SK-N-SH (cell line): ENCODE data around the gene JAML. TPM values are rescaled to one million over a fixed set of nuclear protein-coding genes. Genes with fewer than 3 reads are reported as not detected.

Source experiments
- CTCF ChIA-PET: fragments of 300-600, 350-600 bp; formaldehyde crosslinking; extraction: SDS; loops from one replicate; lab custom pipeline; 2021; lab: Yijun Ruan, JAX
- POLR2A ChIA-PET: fragments of 350-600 bp; sonication (Branson Sonifier 250); formaldehyde crosslinking; extraction: SDS; loops from one replicate; lab custom pipeline; 2020; ENCODE audit warnings: antibody characterized with exemption, inconsistent platforms; lab: Yijun Ruan, JAX
- DNase-seq: peaks from one replicate; pipeline ENCODE4 v3.0.0; 2012
- H2AFZ ChIP-seq: fragments of 200-600 bp; sonication (generic); 2 replicates; pipeline ENCODE4 v1.8.1; 2016; ENCODE audit warnings: antibody characterized with exemption, mild to moderate bottlenecking, low read depth
- H3F3A ChIP-seq: fragments of 200-600 bp; sonication (generic); replicated peaks from 2 replicates; pipeline ENCODE3; 2016; ENCODE audit warnings: antibody characterized with exemption, mild to moderate bottlenecking; ENCODE audit not compliant: insufficient read depth
- H3K27ac ChIP-seq, 2 experiments: fragments of 200-500 bp in 1 of 2; fragments of 200-600 bp in 1 of 2; sonication (Bioruptor generic) in 1 of 2; sonication (generic), shearing (Covaris generic) in 1 of 2; 2 replicates each; pipeline versions ENCODE4 v1.5.1 to v1.6.1; 2014 to 2016; ENCODE audit warnings: low read depth in 2 of 2, inconsistent platforms in 1 of 2, low read length in 1 of 2, mild to moderate bottlenecking in 1 of 2, mixed read lengths in 1 of 2
- H3K27me3 ChIP-seq: fragments of 200-600 bp; sonication (generic), shearing (Covaris generic); 2 replicates; pipeline ENCODE4 v1.6.1; 2016; ENCODE audit warnings: mixed run types; ENCODE audit not compliant: insufficient read depth
- H3K36me3 ChIP-seq, 2 experiments: fragments of 200-500 bp in 1 of 2; fragments of 200-600 bp in 1 of 2; sonication (Bioruptor generic) in 1 of 2; sonication (generic) in 1 of 2; replicated peaks in 1 of 2; 2 replicates each; pipeline versions ENCODE3 to v1.5.1; 2014 to 2016; ENCODE audit warnings: low read length in 1 of 2, mild to moderate bottlenecking in 1 of 2; ENCODE audit not compliant: insufficient read depth in 2 of 2, control insufficient read depth in 1 of 2
- H3K4me1 ChIP-seq, 2 experiments: fragments of 200-500 bp in 1 of 2; fragments of 200-600 bp in 1 of 2; sonication (Bioruptor generic) in 1 of 2; sonication (generic), shearing (Covaris generic) in 1 of 2; 2 replicates each; pipeline versions ENCODE4 v1.5.1 to v1.6.1; 2014 to 2016; ENCODE audit warnings: low read depth in 1 of 2, low read length in 1 of 2, mixed run types in 1 of 2; ENCODE audit not compliant: insufficient read depth in 2 of 2, control insufficient read depth in 1 of 2
- H3K4me2 ChIP-seq: fragments of 200-600 bp; sonication (generic), shearing (Covaris generic); 2 replicates; pipeline ENCODE4 v1.6.1; 2017; ENCODE audit warnings: mixed run types
- H3K4me3 ChIP-seq, 2 experiments: fragments of 200-500 bp in 1 of 2; fragments of 200-600 bp in 1 of 2; sonication (Bioruptor generic) in 1 of 2; sonication (generic), shearing (Covaris generic) in 1 of 2; 2 replicates each; pipeline versions ENCODE4 v1.5.1 to v1.8.1; 2014 to 2016; ENCODE audit warnings: low read depth in 2 of 2, inconsistent platforms in 1 of 2, low read length in 1 of 2, mild to moderate bottlenecking in 1 of 2, mixed read lengths in 1 of 2, moderate library complexity in 1 of 2
- H3K79me2 ChIP-seq: fragments of 200-600 bp; sonication (generic); 2 replicates; pipeline ENCODE4 v1.8.1; 2017; ENCODE audit warnings: mild to moderate bottlenecking; ENCODE audit not compliant: insufficient read depth
- H3K9ac ChIP-seq: fragments of 200-600 bp; sonication (generic); 2 replicates; pipeline ENCODE4 v1.6.1; 2017; ENCODE audit warnings: mixed run types
- H3K9me2 ChIP-seq: fragments of 200-600 bp; sonication (generic); 2 replicates; pipeline ENCODE4 v1.6.1; 2017; ENCODE audit warnings: mixed run types
- H3K9me3 ChIP-seq: fragments of 200-600 bp; sonication (generic); 2 replicates; pipeline ENCODE4 v1.6.1; 2017; ENCODE audit warnings: mixed run types, mild to moderate bottlenecking, moderate library complexity
- H4K20me1 ChIP-seq: fragments of 200-600 bp; sonication (generic); 2 replicates; pipeline ENCODE4 v1.6.1; 2017; ENCODE audit warnings: mild to moderate bottlenecking, mixed run types; ENCODE audit not compliant: insufficient read depth
- CHD2 ChIP-seq: fragments of 150-350 bp; IDR thresholded peaks from 2 replicates; pipeline ENCODE4 v1.6.1; 2018; ENCODE audit warnings: low read length; ENCODE audit not compliant: partially characterized antibody
- ELF1 ChIP-seq: IDR thresholded peaks from 2 replicates; pipeline ENCODE4 v1.4.0; 2012
- EP300 ChIP-seq, 2 experiments: IDR thresholded peaks; 2 replicates each; pipeline versions ENCODE4 v1.4.0 to v1.6.1; 2012; ENCODE audit warnings: borderline replicate concordance in 1 of 2, low read depth in 1 of 2, low read length in 1 of 2
- EZH2phosphoT487 ChIP-seq: fragments of 200-600 bp; sonication (generic); IDR thresholded peaks from 2 replicates; pipeline ENCODE4 v1.6.1; 2017; ENCODE audit warnings: low read depth, mixed run types, mild to moderate bottlenecking, antibody characterized with exemption, moderate library complexity, borderline replicate concordance
- FOXJ3 ChIP-seq: sonication (generic); formaldehyde crosslinking; IDR thresholded peaks from 2 replicates; pipeline ENCODE4 v1.5.1; 2020; ENCODE audit warnings: mild to moderate bottlenecking, missing genetic modification reagents
- FOXM1 ChIP-seq: IDR thresholded peaks from 2 replicates; pipeline ENCODE4 v1.4.0; 2012; ENCODE audit warnings: low read depth, mild to moderate bottlenecking
- GABPA ChIP-seq: IDR thresholded peaks from 2 replicates; pipeline ENCODE4 v1.4.0; 2012; ENCODE audit warnings: low read depth, mild to moderate bottlenecking
- JUND ChIP-seq: IDR thresholded peaks from 2 replicates; pipeline ENCODE4 v1.4.0; 2012
- MEF2A ChIP-seq: IDR thresholded peaks from 2 replicates; pipeline ENCODE4 v1.4.0; 2012; ENCODE audit warnings: low read depth, borderline replicate concordance
- MXI1 ChIP-seq: IDR thresholded peaks from 2 replicates; pipeline ENCODE4 v1.6.1; 2012; ENCODE audit warnings: mild to moderate bottlenecking, low read depth, low read length, improper control_type of control experiment
- NFIC ChIP-seq: IDR thresholded peaks from 2 replicates; pipeline ENCODE4 v1.4.0; 2012; ENCODE audit warnings: borderline replicate concordance
- PBX3 ChIP-seq: IDR thresholded peaks from 2 replicates; pipeline ENCODE4; 2012
- RCOR1 ChIP-seq: fragments of 150-350 bp; IDR thresholded peaks from 2 replicates; pipeline ENCODE4 v1.6.1; 2017; ENCODE audit warnings: antibody characterized with exemption, low read length
- RXRA ChIP-seq: IDR thresholded peaks from 2 replicates; pipeline ENCODE4 v1.4.0; 2012; ENCODE audit warnings: low read depth, mild to moderate bottlenecking, borderline replicate concordance
- SIN3A ChIP-seq: IDR thresholded peaks from 2 replicates; pipeline ENCODE4 v1.6.1; 2012; ENCODE audit warnings: low read depth, mild to moderate bottlenecking, low read length, moderate library complexity, borderline replicate concordance
- TCF12 ChIP-seq: IDR thresholded peaks from 2 replicates; pipeline ENCODE4 v1.4.0; 2012
- WGBS: methylation state at CpG from one replicate; pipeline ENCODE4 v1.1.6; 2017; ENCODE audit warnings: low lambda C conversion rate; 5-methylcytosine and 5-hydroxymethylcytosine counted together
- polyA plus RNA-seq, 3 experiments: library from polyadenylated mRNA; depleted of rRNA; stranded (reverse); fragments of >200 nt; gene quantifications; 2 replicates each; pipeline ENCODE4 v1.2.3, GENCODE V29; 2012
- TF ChIP-seq, protein P1 (sequence below): IDR thresholded peaks from 2 replicates; pipeline ENCODE4 v1.4.0; 2012; ENCODE audit warnings: low read depth, borderline replicate concordance
- TF ChIP-seq, protein P2 (sequence below): IDR thresholded peaks from 2 replicates; pipeline ENCODE4 v1.4.0; 2012; ENCODE audit warnings: low read depth
- TF ChIP-seq, protein P3 (sequence below): fragments of 150-350 bp; IDR thresholded peaks from 2 replicates; pipeline ENCODE4 v1.6.1; 2017; ENCODE audit warnings: antibody characterized with exemption, low read length, low read depth, borderline replicate concordance
- TF ChIP-seq, protein P4 (sequence below): fragments of 150-350 bp; IDR thresholded peaks from 2 replicates; pipeline ENCODE4 v1.6.1; 2016; ENCODE audit warnings: mild to moderate bottlenecking, low read depth, low read length

JAML gene, protein sequence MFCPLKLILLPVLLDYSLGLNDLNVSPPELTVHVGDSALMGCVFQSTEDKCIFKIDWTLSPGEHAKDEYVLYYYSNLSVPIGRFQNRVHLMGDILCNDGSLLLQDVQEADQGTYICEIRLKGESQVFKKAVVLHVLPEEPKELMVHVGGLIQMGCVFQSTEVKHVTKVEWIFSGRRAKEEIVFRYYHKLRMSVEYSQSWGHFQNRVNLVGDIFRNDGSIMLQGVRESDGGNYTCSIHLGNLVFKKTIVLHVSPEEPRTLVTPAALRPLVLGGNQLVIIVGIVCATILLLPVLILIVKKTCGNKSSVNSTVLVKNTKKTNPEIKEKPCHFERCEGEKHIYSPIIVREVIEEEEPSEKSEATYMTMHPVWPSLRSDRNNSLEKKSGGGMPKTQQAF
- not detected in 2 replicates for polyA plus RNA-seq (2012; rRNA removed)
- polyA plus RNA-seq (2012; cell fraction: cytosol; rRNA removed): 0.04 and 0.05 TPM in 2 replicates
- 0.01 TPM in 1 of 2 replicates, not detected in the other for polyA plus RNA-seq (2012; cell fraction: nucleus; rRNA removed)

- H3F3A ChIP-seq: peaks cover 6% of the 10 kb centered on the region
- no peak for DNase-seq
- no peak within 1 kb of the TSS for H3K27ac ChIP-seq
- no peaks in the 10 kb centered on the region for H3K79me2 ChIP-seq
- H3K9me3 ChIP-seq: no peaks in the 10 kb centered on the region
- peaks cover 21% of the 10 kb centered on the region; the same call in 1 of the 2 replicates for H3K27me3 ChIP-seq
- peaks cover 0 to 1% of the 10 kb centered on the region in 2 experiments; a peak in 1 of 4 replicates for H3K4me1 ChIP-seq
- H3K9ac ChIP-seq: no peak within 1 kb of the TSS
- H4K20me1 ChIP-seq: no peaks in the 10 kb centered on the region
- no peak within 1 kb of the TSS for H2AFZ ChIP-seq
- CTCF ChIA-PET: no interaction called here
- no peak within 1 kb of the TSS for H3K4me3 ChIP-seq
- WGBS: 11% methylated on average over 5 of the region's 6 CpGs
- POLR2A ChIA-PET: no interaction called here
- no peaks in the 10 kb centered on the region for H3K9me2 ChIP-seq
- no peaks in the 10 kb centered on the region for H3K36me3 ChIP-seq
- TF ChIP-seq SIN3A (no peak), EZH2phosphoT487 (no peak), GABPA (no peak), EP300 (IDR thresholded peaks at IDR 0.05; ENCODE audit: borderline replicate concordance in 1 of 2, low read depth in 1 of 2, low read length in 1 of 2) (no peak), NFIC (no peak), FOXM1 (no peak), JUND (no peak), FOXJ3 (CRISPR knock-in tag) (no peak), ELF1 (no peak), RXRA (no peak), PBX3 (no peak), MXI1 (no peak), TCF12 (no peak), RCOR1 (no peak), MEF2A (no peak), CHD2 (no peak)
- TF ChIP-seq, protein P1, sequence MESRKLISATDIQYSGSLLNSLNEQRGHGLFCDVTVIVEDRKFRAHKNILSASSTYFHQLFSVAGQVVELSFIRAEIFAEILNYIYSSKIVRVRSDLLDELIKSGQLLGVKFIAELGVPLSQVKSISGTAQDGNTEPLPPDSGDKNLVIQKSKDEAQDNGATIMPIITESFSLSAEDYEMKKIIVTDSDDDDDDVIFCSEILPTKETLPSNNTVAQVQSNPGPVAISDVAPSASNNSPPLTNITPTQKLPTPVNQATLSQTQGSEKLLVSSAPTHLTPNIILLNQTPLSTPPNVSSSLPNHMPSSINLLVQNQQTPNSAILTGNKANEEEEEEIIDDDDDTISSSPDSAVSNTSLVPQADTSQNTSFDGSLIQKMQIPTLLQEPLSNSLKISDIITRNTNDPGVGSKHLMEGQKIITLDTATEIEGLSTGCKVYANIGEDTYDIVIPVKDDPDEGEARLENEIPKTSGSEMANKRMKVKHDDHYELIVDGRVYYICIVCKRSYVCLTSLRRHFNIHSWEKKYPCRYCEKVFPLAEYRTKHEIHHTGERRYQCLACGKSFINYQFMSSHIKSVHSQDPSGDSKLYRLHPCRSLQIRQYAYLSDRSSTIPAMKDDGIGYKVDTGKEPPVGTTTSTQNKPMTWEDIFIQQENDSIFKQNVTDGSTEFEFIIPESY: no peak
- TF ChIP-seq, protein P2, sequence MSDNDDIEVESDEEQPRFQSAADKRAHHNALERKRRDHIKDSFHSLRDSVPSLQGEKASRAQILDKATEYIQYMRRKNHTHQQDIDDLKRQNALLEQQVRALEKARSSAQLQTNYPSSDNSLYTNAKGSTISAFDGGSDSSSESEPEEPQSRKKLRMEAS: no peak
- TF ChIP-seq, protein P3, sequence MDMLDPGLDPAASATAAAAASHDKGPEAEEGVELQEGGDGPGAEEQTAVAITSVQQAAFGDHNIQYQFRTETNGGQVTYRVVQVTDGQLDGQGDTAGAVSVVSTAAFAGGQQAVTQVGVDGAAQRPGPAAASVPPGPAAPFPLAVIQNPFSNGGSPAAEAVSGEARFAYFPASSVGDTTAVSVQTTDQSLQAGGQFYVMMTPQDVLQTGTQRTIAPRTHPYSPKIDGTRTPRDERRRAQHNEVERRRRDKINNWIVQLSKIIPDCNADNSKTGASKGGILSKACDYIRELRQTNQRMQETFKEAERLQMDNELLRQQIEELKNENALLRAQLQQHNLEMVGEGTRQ: no peak
- TF ChIP-seq, protein P4, sequence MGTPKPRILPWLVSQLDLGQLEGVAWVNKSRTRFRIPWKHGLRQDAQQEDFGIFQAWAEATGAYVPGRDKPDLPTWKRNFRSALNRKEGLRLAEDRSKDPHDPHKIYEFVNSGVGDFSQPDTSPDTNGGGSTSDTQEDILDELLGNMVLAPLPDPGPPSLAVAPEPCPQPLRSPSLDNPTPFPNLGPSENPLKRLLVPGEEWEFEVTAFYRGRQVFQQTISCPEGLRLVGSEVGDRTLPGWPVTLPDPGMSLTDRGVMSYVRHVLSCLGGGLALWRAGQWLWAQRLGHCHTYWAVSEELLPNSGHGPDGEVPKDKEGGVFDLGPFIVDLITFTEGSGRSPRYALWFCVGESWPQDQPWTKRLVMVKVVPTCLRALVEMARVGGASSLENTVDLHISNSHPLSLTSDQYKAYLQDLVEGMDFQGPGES: no peak
- H3K4me2 ChIP-seq: no peak within 1 kb of the TSS
Observed at GRCh38 chr11:118224511-118225188, at the start of gene JAML. TSS of gene JAML (minus strand) at chr11:118225011. CDS start at chr11:118214866, 10,145 bp downstream.
